Fibroblast of lung (primary cell): Measurements from ENCODE around the gene ARFRP1. TPM values are rescaled to one million over a fixed set of nuclear protein-coding genes. Genes with fewer than 3 reads are reported as not detected.

Source experiments
- DNase-seq, 2 donors: peaks; one replicate each; pipeline versions ENCODE4 v3.0.0 to v3.0.0-alpha.2; 2010; ENCODE audit warnings: low read depth in 2 of 2
- H2AFZ ChIP-seq: 2 replicates; pipeline ENCODE4 v1.5.1; 2012; ENCODE audit warnings: low read length, control low read depth, inconsistent platforms
- H3K27ac ChIP-seq: 2 replicates; pipeline ENCODE4 v1.5.1; 2011; ENCODE audit warnings: low read length, control low read depth; ENCODE audit not compliant: insufficient read depth
- H3K27me3 ChIP-seq: 2 replicates; pipeline ENCODE4 v1.5.1; 2011; ENCODE audit warnings: mild to moderate bottlenecking, low read length; ENCODE audit not compliant: control insufficient read depth, insufficient read depth
- H3K36me3 ChIP-seq: 2 replicates; pipeline ENCODE4 v1.5.1; 2011; ENCODE audit warnings: low read length; ENCODE audit not compliant: control insufficient read depth, insufficient read depth
- H3K4me1 ChIP-seq: 2 replicates; pipeline ENCODE4 v1.5.1; 2011; ENCODE audit warnings: low read length; ENCODE audit not compliant: control insufficient read depth, insufficient read depth; ENCODE audit errors: extremely low read depth
- H3K4me2 ChIP-seq: 2 replicates; pipeline ENCODE4 v1.5.1; 2011; ENCODE audit warnings: low read length, control low read depth; ENCODE audit not compliant: insufficient read depth; ENCODE audit errors: extremely low read depth
- H3K4me3 ChIP-seq, 4 experiments: fragments of 200-600 bp in 1 of 4; sonication (generic) in 1 of 4; replicated peaks in 1 of 4; 2 replicates each; pipeline ENCODE4 v1.5.1; 2011 to 2016; ENCODE audit warnings: low read length in 4 of 4, low read depth in 3 of 4, mild to moderate bottlenecking in 3 of 4, control low read depth in 2 of 4, inconsistent platforms in 1 of 4, mixed read lengths in 1 of 4; ENCODE audit not compliant: insufficient read depth in 1 of 4; ENCODE audit errors: control extremely low read depth in 1 of 4
- H3K79me2 ChIP-seq: 2 replicates; pipeline ENCODE4 v1.5.1; 2012; ENCODE audit warnings: mild to moderate bottlenecking, low read length, inconsistent platforms; ENCODE audit not compliant: control insufficient read depth, insufficient read depth
- H3K9ac ChIP-seq: 2 replicates; pipeline ENCODE4 v1.5.1; 2011; ENCODE audit warnings: mild to moderate bottlenecking, low read length, control low read depth; ENCODE audit not compliant: insufficient read depth
- H3K9me3 ChIP-seq: 2 replicates; pipeline ENCODE4 v1.5.1; 2012; ENCODE audit warnings: low read depth, low read length; ENCODE audit not compliant: control insufficient read depth, insufficient read depth
- H4K20me1 ChIP-seq: 2 replicates; pipeline ENCODE4 v1.5.1; 2011; ENCODE audit warnings: low read length; ENCODE audit not compliant: control insufficient read depth, insufficient read depth; ENCODE audit errors: extremely low read depth
- EZH2 ChIP-seq: IDR thresholded peaks from 2 replicates; pipeline ENCODE4 v1.5.1; 2012; ENCODE audit warnings: low read length, control low read depth, mild to moderate bottlenecking; ENCODE audit errors: missing control alignments
- polyA plus RNA-seq, 2 donors: library from polyadenylated mRNA; depleted of rRNA in 1 of 2; stranded (reverse) in 1 of 2; unstranded in 1 of 2; fragments of >200 nt; gene quantifications; 2 replicates each; pipeline ENCODE4 v1.2.1, GENCODE V29; 2011 to 2012; ENCODE audit warnings: missing spikeins in 1 of 2
- total RNA-seq: library from RNA; depleted of rRNA; stranded (reverse); fragments of >200 nt; gene quantifications from 2 replicates; pipeline ENCODE4 v1.2.1, GENCODE V29; 2014
- TF ChIP-seq, protein P1 (sequence below), 2 donors: IDR thresholded peaks in 1 of 2; conservative IDR thresholded peaks in 1 of 2; 1 replicate in 1 of 2; 2 replicates in 1 of 2; pipeline ENCODE4 v1.5.1; 2011 to 2012; ENCODE audit warnings: low read length in 2 of 2, control low read depth in 1 of 2, inconsistent platforms in 1 of 2, low read depth in 1 of 2, mild to moderate bottlenecking in 1 of 2

ARFRP1 gene
- total and polyA plus RNA-seq, 2 donors (not counting 1 experiment from before 2014, with no cell fraction given) = 34.6 to 35.0 TPM

DNA sequence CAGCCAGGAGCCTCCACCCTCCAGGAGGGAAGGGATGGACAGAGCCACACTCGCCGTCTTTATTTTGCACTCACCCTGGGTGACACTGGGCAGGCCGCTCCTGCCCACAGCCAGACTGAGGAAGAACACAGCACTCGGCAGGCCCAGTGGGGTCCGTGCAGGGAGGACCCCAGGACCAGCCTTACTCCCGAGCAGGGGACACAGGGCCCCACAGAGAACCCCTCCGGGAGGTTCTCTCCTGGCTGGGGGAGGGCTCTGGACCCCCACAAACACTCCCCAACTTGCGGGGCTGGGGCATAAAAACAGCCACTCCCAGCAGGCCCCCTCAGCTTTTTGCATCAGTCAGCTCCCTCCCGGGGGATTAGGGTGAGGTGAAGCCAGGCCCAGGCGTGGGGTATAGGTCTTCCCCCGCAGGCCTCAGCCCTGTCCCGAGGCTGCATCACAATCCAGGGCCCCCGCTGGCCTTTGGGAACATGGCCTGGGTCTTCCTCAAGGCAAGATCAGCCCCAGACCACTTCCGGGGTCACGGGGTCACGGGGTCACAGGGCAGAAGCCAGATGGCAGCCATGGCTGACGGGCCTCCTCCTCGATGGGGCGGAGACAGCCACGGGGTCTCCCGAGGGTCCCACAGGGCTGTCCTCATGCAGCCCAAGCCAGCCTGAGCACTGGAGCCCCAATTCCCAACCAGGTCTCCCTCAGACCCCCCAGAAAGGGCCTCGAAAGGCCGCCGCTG, 8.1 kb downstream of the ARFRP1 start:
- Histone ChIP-seq H2AFZ (no peak overlapping the region), H3K9ac (peak overlapping the region; percentile 56), H3K36me3 (peaks cover 34% of the 10 kb centered on the region), H3K4me3 (no peak overlapping the region), H3K27ac (peak overlapping the region; percentile 93), H3K4me2 (no peak overlapping the region), H3K4me1 (peaks cover 28% of the 10 kb centered on the region), H3K27me3 (no peaks in the 10 kb centered on the region), H3K9me3 (no peaks in the 10 kb centered on the region), H4K20me1 (no peaks in the 10 kb centered on the region), H3K79me2 (peaks cover 5% of the 10 kb centered on the region)
- TF ChIP-seq, protein P1, sequence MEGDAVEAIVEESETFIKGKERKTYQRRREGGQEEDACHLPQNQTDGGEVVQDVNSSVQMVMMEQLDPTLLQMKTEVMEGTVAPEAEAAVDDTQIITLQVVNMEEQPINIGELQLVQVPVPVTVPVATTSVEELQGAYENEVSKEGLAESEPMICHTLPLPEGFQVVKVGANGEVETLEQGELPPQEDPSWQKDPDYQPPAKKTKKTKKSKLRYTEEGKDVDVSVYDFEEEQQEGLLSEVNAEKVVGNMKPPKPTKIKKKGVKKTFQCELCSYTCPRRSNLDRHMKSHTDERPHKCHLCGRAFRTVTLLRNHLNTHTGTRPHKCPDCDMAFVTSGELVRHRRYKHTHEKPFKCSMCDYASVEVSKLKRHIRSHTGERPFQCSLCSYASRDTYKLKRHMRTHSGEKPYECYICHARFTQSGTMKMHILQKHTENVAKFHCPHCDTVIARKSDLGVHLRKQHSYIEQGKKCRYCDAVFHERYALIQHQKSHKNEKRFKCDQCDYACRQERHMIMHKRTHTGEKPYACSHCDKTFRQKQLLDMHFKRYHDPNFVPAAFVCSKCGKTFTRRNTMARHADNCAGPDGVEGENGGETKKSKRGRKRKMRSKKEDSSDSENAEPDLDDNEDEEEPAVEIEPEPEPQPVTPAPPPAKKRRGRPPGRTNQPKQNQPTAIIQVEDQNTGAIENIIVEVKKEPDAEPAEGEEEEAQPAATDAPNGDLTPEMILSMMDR (conservative IDR thresholded peaks at IDR 0.05 in 1 of 2, IDR thresholded peaks at IDR 0.05 in 1 of 2; ENCODE audit: low read depth in 1 of 2, low read length in 2 of 2) = no peak
- no peak for TF ChIP-seq EZH2
- no peak for DNase-seq

DNA sequence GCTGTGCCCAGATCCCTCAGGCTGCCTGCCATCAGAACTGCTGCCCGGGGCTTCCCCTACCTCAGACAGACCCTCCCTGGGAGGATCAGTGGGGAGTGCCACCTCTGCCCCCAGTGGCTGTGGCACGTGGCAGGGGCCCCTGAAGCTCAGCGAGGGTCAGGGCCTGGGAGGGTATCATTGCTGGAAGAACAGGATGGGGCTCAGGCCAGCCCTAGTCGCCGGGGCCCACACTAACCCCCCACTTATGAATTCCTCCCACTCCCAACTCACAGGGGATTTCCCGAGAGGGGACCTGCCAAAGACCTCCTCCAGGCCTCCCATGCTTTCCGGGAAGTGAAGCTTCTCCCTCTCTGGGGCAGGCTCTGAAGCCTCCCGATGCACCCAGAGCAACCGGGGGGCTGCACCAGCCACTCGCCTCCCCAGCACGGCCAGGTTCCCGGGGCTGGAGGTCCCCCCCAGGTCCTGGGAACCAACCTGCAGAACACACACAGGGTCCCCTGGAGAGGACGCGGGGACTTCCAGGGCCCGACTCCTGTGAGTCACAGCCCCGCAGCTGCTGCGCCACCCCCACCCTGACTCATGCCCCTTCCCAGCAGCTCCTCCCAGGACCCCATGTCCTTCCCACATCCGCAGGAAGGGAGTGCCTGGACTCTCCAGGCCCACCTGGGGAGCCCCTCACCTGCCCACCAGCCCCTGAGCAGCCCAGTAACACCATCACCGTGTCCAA, 8.9 kb downstream of the ARFRP1 start:
- peaks cover 28% of the 10 kb centered on the region for H3K4me1 ChIP-seq
- H4K20me1 ChIP-seq = no peaks in the 10 kb centered on the region
- peak overlapping the region; percentile 93 for H3K27ac ChIP-seq
- no peaks in the 10 kb centered on the region for H3K27me3 ChIP-seq
- peaks cover 3% of the 10 kb centered on the region for H3K79me2 ChIP-seq
- no peaks in the 10 kb centered on the region for H3K9me3 ChIP-seq
- TF ChIP-seq, protein P1 (conservative IDR thresholded peaks at IDR 0.05 in 1 of 2, IDR thresholded peaks at IDR 0.05 in 1 of 2; ENCODE audit: low read depth in 1 of 2, low read length in 2 of 2) = no peak
- no peak for TF ChIP-seq EZH2
- H3K4me2 ChIP-seq = no peak overlapping the region
- peak overlapping the region in 1 of 4 experiments; percentile 14 for H3K4me3 ChIP-seq
- H2AFZ ChIP-seq = no peak overlapping the region
- peak overlapping the region; percentile 56 for H3K9ac ChIP-seq
- H3K36me3 ChIP-seq = peaks cover 29% of the 10 kb centered on the region
- DNase-seq = peak; percentile 84 to 92

DNA sequence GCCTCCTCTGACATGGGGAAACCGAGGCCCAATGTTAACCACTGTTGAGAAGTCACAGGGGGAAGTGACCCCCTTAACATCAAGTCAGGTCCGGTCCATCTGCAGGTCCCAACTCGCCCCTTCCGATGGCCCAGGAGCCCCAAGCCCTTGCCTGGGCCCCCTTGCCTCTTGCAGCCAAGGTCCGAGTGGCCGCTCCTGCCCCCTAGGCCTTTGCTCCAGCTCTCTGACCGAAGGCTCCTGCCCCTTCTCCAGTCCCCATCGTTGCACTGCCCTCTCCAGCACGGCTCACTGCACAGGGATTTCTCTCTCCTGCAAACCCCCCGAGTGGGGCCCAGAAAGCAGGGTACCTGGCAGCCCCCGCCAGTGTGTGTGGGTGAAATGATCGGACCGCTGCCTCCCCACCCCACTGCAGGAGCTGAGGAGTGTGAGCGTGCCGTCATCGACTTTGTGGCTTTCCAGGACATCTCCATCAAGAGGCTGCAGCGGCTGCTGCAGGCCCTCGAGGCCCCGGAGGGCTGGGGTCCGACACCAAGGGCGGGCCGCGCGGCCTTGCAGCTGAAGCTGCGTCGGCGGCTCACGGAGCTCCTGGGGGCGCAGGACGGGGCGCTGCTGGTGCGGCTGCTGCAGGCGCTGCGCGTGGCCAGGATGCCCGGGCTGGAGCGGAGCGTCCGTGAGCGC, 9.8 kb downstream of the ARFRP1 start:
- no peak overlapping the region for H2AFZ ChIP-seq
- TF ChIP-seq EZH2 = no peak
- TF ChIP-seq, protein P1 (conservative IDR thresholded peaks at IDR 0.05 in 1 of 2, IDR thresholded peaks at IDR 0.05 in 1 of 2; ENCODE audit: low read depth in 1 of 2, low read length in 2 of 2) = no peak
- peak overlapping the region; percentile 93 for H3K27ac ChIP-seq

More for the DNA sequence above, 9.8 kb downstream of the ARFRP1 start:
- Histone ChIP-seq H3K4me1 (peaks cover 28% of the 10 kb centered on the region), H3K36me3 (peaks cover 29% of the 10 kb centered on the region), H3K9ac (no peak overlapping the region), H3K27me3 (no peaks in the 10 kb centered on the region), H3K4me3 (no peak overlapping the region), H3K4me2 (no peak overlapping the region), H4K20me1 (no peaks in the 10 kb centered on the region), H3K9me3 (no peaks in the 10 kb centered on the region), H3K79me2 (peaks cover 3% of the 10 kb centered on the region)
- DNase-seq = no peak
